Fibroblast of skin of left quadriceps (primary cell): Measurements from ENCODE around the gene MYB.
"Not testable (repeated sequence)": the region's sequence is repeated elsewhere in the genome, so short reads cannot be mapped to it uniquely, and the experiment has no call there.

Experiments used
- DNase-seq, 2 experiments: peaks; one replicate each; pipeline ENCODE4 v3.0.0-alpha.2; 2013; ENCODE audit warnings: low read depth in 2 of 2

MYB gene

GRCh38 chr6:135164387-135164786, 16.7 kb upstream of the MYB start:
- not testable (repeated sequence) for DNase-seq

- DNase-seq, result no peak
Measured at GRCh38 chr6:135165031-135165430, 16.1 kb upstream of the MYB start.

- DNase-seq, result no peak
Measured at GRCh38 chr6:135166515-135166914, 14.6 kb upstream of the MYB start.

- DNase-seq, result no peak
Measured at GRCh38 chr6:135167617-135168016, 13.5 kb upstream of the MYB start.

- no peak for DNase-seq
Measured at GRCh38 chr6:135168766-135169165, 12.3 kb upstream of the MYB start.

DNA sequence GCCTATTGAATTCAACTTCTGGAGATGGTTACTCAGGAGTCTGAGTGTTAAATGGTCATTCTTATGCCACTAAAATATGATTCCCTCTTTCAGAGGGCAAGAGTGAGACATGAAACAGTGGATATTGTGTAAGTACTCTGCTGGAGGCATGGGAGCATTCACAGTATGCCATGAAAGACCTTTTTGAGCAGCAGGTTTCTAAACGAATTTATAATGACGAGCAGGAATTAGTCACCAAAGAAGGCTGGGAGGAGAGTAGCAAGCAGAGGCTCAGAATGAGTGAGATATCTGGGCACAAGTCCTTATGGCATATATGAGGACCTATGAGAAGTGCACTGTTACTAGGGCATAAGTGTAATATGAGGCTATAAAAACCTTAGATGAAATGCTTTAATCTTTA, 10.9 kb upstream of the MYB start:
- DNase-seq, result no peak

- DNase-seq, result no peak
Measured at GRCh38 chr6:135170849-135171248, 10.3 kb upstream of the MYB start.

GRCh38 chr6:135173242-135173988, 7.7 kb upstream of the MYB start:
- DNase-seq, result no peak

DNA sequence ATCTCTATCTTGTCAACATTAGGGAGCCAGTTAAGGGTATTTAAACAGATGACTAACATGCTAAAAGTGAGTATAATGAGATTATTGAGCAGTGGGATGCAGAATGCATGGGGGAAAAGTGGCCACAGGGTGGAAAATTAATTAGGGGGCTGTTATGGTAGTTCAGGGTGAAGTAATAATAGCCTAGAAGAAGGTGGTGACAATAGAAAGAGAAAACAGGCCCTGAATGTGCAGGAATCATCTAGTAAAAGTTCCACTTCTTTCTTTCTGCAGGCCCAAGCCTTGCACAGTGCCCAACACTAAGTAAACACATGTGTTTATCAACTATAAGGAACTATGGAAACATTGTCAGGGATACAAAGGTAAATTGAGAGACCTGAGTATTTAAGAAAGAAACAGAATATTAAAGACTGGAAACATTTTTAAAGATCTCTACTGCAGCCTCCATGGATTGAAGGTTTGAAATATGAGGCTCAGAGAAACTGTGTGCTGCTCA, 7.1 kb upstream of the MYB start:
- no peak for DNase-seq

GRCh38 chr6:135176058-135176457, 5.0 kb upstream of the MYB start:
- DNase-seq, result no peak

DNA sequence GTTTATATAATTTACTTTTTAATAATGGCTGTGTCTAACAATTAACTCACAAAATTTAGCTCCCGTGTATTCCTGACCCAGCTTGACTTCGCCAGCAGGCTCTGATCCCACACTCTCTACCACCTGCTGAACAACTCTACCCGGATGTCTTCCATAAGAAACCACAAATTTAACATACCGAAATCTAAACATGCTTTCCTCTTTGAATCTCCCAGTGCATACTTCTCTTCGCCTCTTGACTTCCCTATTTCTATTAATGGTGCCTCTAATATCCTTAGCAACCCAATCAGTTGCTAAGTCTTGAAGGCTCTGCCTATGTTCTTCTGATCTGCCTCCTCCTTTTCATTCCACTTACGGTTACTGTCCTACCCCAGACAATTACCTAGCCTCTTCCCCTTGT, 4.6 kb upstream of the MYB start:
- DNase-seq, result no peak

DNA sequence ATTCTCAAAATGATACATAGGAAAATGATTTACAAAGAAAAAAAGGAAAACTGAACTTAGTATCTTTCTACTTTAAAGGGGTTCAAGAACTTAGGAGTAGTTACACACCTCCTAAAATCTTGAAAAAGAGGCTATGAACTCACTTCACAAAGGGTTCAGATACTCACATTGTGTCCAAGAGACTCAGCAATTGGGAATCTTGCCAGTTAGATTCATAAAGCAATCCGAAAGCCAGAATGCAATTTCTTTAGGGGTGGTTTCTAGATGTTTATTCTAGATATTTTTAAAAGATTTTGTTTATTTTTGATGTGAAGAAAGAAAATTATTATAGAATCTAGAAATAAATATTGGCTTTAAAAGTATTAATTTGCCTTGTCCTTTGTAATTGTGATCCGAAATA, 1.7 kb upstream of the MYB start:
- no peak for DNase-seq

- DNase-seq, result no peak
Measured at GRCh38 chr6:135179920-135180541, 1.1 kb upstream of the MYB start.

DNA sequence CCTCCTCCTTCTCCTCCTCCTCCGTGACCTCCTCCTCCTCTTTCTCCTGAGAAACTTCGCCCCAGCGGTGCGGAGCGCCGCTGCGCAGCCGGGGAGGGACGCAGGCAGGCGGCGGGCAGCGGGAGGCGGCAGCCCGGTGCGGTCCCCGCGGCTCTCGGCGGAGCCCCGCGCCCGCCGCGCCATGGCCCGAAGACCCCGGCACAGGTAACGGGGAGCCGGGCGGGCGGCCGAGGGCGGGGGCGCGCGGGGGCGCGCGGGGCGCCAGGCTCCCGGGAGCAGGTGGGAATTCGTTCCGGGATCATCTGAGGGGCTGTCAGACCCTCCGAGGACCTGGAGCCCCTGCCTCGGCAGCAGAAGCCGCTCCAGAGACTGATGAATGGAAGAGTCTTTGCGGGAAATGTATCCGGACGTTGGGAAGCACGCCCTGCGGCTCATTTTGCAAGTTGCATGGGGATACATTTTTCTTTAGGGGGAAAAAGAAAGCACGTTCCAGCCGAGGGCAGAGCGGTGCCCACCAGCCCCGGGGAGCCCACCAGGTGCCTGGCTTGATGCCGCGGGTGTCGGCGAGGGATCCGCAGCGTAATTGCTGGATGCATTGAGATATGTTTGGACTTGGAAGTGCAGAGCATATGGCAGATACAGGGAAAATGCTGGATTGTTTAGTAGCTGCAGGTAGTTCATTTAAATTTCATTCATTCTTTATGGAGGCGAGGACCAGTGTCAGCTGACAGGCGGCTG, 394 bp downstream of the MYB start:
- DNase-seq, result no peak

GRCh38 chr6:135182071-135183001, 1.2 kb downstream of the MYB start:
- DNase-seq, result no peak

DNA sequence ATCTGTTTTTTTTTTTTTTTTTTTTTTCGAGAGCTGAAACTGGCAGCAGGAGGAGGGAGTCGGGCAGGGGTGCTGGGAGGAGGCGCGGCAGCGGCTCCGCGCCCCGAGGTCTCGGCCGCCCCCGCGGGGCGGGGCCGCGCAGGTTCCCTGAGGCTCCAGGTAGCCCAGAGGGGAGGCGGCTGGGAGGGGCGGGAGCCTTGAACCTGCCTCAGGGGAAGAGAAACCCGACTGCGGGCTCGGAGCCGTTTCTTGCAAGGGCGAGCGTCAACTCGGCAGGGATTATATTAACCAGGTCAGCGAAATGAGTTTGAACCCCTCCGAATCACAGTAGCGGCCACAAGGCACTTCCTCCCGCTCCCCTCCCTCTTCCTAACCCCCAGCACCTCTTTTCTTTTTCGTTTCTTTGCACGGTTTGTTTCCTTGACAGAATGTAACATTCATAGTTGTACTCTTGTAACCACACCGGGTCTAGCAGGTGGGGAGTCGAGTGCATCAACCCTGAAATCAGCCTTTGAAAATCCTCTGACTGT, 2.0 kb downstream of the MYB start:
- no peak for DNase-seq

- peak in 1 of 2 experiments; percentile 1 for DNase-seq
Measured at GRCh38 chr6:135183532-135184440, 2.7 kb downstream of the MYB start.

GRCh38 chr6:135185483-135185882, 4.4 kb downstream of the MYB start:
- no peak for DNase-seq

DNA sequence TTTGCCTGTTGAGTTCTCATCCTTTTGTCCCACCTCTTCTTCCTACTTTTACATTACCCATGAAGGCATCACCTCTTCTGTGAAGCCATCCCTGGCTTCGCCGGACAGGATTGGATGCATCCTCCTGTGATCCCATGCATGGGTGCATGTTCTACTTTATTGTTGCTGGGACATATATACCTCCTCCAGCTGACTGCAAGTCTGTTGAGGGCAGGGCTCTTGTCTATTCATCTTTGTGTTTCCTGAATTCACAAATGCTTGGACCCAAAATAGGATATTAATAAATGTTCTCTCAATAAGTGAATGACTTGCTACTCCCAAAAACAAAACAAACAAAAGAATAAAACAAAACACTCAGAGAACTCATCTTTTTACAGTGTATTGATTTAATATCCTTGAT, 5.1 kb downstream of the MYB start:
- DNase-seq, result no peak

- no peak for DNase-seq
Measured at GRCh38 chr6:135187372-135187771, 6.3 kb downstream of the MYB start.
